ENCODE results near the gene RNF223. TPM values are rescaled to one million over a fixed set of nuclear protein-coding genes. Genes with fewer than 3 reads are reported as not detected.
A peak's percentile ranks its signal among the peaks of the same experiment; 100 is the strongest.

Gene RNF223
- total RNA-seq, 1 donor from 2014 or later: not detected

DNA sequence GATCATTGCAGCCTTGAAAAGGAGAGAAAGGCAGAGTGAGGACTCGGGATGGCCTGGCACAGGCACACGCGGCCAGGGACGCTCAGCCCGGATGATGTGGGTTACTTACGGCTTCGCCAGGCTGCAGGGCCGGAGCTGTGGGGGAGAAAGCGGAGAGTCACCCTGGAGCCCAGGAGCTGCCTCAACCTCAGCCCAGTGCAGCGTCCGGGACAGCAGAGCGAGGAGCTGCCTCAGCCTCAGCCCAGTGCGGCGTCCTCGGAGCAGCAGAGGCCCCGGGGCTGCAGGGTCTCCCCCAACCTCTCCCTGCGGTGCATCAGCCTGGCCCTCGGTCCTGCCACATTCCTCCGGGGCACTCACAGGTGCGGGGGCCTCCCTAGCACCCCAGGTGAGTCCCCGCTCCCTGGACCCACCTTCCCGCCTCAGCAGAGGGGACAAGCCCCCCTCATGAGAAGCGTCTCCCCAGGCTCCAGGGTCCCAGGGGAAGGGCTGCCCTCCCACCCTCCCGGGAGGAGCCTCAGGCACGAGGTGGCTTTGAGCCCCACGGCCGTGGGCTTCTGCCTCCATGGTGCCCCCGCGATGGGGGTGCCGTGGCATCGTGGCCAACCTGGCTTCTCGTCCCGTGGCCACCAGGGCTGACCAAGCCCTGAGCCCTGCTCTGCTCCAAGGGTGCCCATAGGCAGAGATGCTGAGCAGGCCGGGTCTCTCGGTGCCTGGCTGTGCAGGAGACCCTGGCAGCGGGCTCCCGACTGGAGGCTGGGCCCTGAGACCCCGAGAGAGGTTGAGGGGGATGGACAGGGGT is 10.5 kb upstream of the RNF223 start:
- Mint-ChIP-seq H3K27me3 (ENCODE audit: unreplicated experiment) (peaks cover 9% of the 10 kb centered on the region), H3K4me1 (ENCODE audit: unreplicated experiment) (no peaks in the 10 kb centered on the region), H3K27ac (ENCODE audit: unreplicated experiment) (no peak overlapping the region), H3K36me3 (ENCODE audit: low read depth, unreplicated experiment) (peaks cover 3% of the 10 kb centered on the region), H3K9me3 (ENCODE audit: unreplicated experiment) (no peaks in the 10 kb centered on the region), H3K4me3 (ENCODE audit: unreplicated experiment) (no peak overlapping the region)
- DNase-seq (ENCODE audit: low spot score): peak; percentile 7
- TF ChIP-seq, protein P1, sequence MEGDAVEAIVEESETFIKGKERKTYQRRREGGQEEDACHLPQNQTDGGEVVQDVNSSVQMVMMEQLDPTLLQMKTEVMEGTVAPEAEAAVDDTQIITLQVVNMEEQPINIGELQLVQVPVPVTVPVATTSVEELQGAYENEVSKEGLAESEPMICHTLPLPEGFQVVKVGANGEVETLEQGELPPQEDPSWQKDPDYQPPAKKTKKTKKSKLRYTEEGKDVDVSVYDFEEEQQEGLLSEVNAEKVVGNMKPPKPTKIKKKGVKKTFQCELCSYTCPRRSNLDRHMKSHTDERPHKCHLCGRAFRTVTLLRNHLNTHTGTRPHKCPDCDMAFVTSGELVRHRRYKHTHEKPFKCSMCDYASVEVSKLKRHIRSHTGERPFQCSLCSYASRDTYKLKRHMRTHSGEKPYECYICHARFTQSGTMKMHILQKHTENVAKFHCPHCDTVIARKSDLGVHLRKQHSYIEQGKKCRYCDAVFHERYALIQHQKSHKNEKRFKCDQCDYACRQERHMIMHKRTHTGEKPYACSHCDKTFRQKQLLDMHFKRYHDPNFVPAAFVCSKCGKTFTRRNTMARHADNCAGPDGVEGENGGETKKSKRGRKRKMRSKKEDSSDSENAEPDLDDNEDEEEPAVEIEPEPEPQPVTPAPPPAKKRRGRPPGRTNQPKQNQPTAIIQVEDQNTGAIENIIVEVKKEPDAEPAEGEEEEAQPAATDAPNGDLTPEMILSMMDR (IDR thresholded peaks at IDR 0.05; ENCODE audit: unreplicated experiment): no peak

DNA sequence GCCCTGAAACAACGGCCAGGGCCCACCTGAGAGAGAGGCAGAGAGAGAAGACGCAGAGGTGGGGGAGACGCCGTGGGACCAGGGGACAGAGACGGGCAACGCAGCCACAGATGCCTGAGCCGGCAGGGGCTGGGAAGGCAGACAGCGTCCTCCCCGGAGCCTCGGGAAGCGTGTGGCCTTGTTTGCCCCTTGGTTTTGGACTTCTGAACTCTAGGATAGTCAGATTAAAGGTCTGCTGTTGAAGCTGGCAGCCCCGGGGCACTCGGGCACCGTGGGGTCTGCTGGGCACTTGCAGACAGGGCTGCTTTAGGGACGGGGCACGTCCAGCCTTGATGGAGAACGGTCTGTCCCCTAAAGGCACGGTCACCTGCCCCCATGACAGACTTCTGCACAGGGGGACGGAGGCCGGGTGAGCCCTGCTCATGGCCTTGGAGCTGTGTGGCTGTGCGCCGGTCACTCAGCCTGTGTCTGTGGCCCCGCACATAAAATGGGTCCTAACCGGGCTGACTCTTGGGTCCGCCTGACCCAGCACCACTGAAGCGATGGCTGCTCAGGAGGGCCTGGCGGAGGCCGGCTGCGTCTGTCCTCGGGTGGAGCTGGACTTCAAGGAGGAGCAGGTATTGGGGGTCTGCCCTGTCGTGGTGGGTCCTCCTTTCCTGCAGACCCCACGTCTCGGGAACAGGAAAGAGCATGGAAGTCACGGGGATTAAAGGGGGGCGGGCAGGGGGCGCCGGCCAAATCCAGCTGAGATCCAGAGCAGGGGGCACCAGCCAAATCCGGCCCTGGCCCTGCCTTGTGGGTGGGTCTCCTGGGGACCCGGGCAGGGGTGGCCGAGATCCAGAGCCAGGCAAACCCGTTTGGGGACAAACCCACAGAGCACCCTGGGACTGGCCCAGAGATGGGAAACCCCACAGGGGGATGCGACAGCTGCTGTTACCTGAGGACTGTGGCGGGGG is 9.6 kb upstream of the RNF223 start:
- H3K9me3 Mint-ChIP-seq (ENCODE audit: unreplicated experiment): no peaks in the 10 kb centered on the region
- no peak overlapping the region for H3K4me3 Mint-ChIP-seq (ENCODE audit: unreplicated experiment)
- no peak for DNase-seq (ENCODE audit: low spot score)
- TF ChIP-seq, protein P1 (IDR thresholded peaks at IDR 0.05; ENCODE audit: unreplicated experiment): no peak
- H3K36me3 Mint-ChIP-seq (ENCODE audit: low read depth, unreplicated experiment): peaks cover 3% of the 10 kb centered on the region
- H3K27ac Mint-ChIP-seq (ENCODE audit: unreplicated experiment): no peak overlapping the region
- H3K4me1 Mint-ChIP-seq (ENCODE audit: unreplicated experiment): no peaks in the 10 kb centered on the region
- peaks cover 6% of the 10 kb centered on the region for H3K27me3 Mint-ChIP-seq (ENCODE audit: unreplicated experiment)

DNA sequence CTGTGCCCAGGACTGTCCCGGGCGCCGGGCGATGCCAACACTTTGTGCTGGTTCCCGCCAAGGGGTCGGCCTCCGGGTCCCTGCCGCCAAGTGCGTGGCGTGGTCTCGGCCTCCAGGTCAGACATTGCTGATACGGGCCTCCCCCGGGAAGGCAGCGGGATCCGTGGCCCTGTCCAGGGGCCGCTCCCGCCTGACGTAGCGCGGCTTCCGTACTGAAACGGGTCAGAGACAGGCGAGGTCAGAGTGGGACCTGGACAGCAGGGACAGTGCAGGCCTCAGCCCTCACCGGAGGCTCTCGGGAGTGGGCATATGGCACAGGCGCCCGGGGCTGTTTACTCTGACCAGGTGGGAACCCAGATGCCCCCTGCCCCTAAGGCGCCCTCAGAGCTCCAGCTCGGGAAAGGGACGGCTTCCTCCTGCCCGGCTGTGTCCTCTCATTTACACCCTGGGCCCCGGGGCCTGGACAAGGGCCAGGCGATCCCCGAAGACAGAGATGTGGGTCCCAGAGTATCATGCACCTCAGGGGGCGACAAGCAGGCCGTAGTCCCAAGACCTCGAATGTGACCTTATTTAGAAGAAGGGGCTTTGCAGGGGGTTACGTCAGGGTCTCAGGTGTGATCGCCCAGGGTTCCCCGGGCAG is 8.8 kb upstream of the RNF223 start:
- no peak overlapping the region for H3K4me3 Mint-ChIP-seq (ENCODE audit: unreplicated experiment)
- no peaks in the 10 kb centered on the region for H3K4me1 Mint-ChIP-seq (ENCODE audit: unreplicated experiment)
- no peak overlapping the region for H3K27ac Mint-ChIP-seq (ENCODE audit: unreplicated experiment)
- H3K36me3 Mint-ChIP-seq (ENCODE audit: low read depth, unreplicated experiment): peaks cover 3% of the 10 kb centered on the region
- H3K27me3 Mint-ChIP-seq (ENCODE audit: unreplicated experiment): peaks cover 6% of the 10 kb centered on the region
- TF ChIP-seq, protein P1 (IDR thresholded peaks at IDR 0.05; ENCODE audit: unreplicated experiment): no peak
- no peaks in the 10 kb centered on the region for H3K9me3 Mint-ChIP-seq (ENCODE audit: unreplicated experiment)
- peak; percentile 11 for DNase-seq (ENCODE audit: low spot score)

DNA sequence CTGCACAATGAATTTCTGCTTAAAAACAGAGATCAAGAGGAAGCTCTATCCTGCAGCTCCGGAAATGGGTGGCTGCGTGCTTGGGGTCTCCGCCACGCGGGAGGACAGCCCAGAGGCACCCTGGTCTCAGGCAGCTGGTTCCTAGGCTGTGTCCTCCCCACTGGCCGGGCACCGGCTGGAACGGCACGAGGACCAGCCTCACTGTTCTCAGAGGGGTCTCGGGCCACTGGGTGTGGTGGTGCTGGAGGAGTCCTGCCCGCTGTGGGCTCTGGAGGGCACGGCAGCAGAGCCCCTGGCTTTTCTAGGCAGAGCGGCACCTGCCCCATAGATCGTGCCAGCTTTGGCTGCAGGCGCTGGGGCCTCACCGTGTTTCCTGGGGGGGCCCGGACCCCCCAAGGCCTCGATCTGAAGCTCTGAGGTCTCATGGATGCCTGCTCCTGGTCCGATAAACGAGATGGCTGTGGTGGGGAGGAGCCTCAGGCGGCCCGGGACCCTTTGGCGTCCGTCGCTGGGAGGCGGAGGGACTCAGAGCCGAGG is 8.2 kb upstream of the RNF223 start:
- H3K9me3 Mint-ChIP-seq (ENCODE audit: unreplicated experiment): no peaks in the 10 kb centered on the region

More for the DNA sequence above, 8.2 kb upstream of the RNF223 start:
- Mint-ChIP-seq H3K4me1 (ENCODE audit: unreplicated experiment) (no peaks in the 10 kb centered on the region), H3K4me3 (ENCODE audit: unreplicated experiment) (no peak overlapping the region), H3K27ac (ENCODE audit: unreplicated experiment) (no peak overlapping the region), H3K36me3 (ENCODE audit: low read depth, unreplicated experiment) (peaks cover 3% of the 10 kb centered on the region), H3K27me3 (ENCODE audit: unreplicated experiment) (peaks cover 6% of the 10 kb centered on the region)
- TF ChIP-seq, protein P1 (IDR thresholded peaks at IDR 0.05; ENCODE audit: unreplicated experiment): no peak
- no peak for DNase-seq (ENCODE audit: low spot score)

Measured in endothelial cell (in vitro differentiated cells).